Kidney glomerular epithelial cell (primary cell): ENCODE results near the gene ACACA.

Experiments
- DNase-seq: peaks from one replicate; lab custom pipeline; 2025; lab: John Stamatoyannopoulos, UW

Gene ACACA

GRCh38 chr17:37344519-37344918 lies 62.1 kb downstream of the ACACA start:
- DNase-seq, result no peak

- no peak for DNase-seq
Measured at GRCh38 chr17:37342589-37342988, 64.0 kb downstream of the ACACA start.

GRCh38 chr17:37340804-37341203 lies 65.8 kb downstream of the ACACA start:
- DNase-seq, result no peak

- no peak for DNase-seq
Measured at GRCh38 chr17:37339321-37339720, 67.3 kb downstream of the ACACA start.

- DNase-seq, result no peak
Measured at GRCh38 chr17:37338847-37339246, 67.8 kb downstream of the ACACA start.

GRCh38 chr17:37327341-37328090 lies 79.1 kb downstream of the ACACA start:
- DNase-seq, result peak; percentile 35

GRCh38 chr17:37322826-37323561 lies 83.6 kb downstream of the ACACA start:
- no peak for DNase-seq

GRCh38 chr17:37322106-37322505 lies 84.5 kb downstream of the ACACA start:
- no peak for DNase-seq

GRCh38 chr17:37318931-37319594 lies 87.6 kb downstream of the ACACA start:
- no peak for DNase-seq

- DNase-seq, result no peak
Measured at GRCh38 chr17:37317867-37318266, 88.8 kb downstream of the ACACA start.

GRCh38 chr17:37315601-37316000 lies 91.0 kb downstream of the ACACA start:
- DNase-seq, result no peak

- no peak for DNase-seq
Measured at GRCh38 chr17:37312137-37312923, 94.3 kb downstream of the ACACA start.

GRCh38 chr17:37310940-37311339 lies 95.7 kb downstream of the ACACA start:
- DNase-seq, result no peak

- DNase-seq, result no peak
Measured at GRCh38 chr17:37309051-37309450, 97.6 kb downstream of the ACACA start.

GRCh38 chr17:37305406-37305905 lies 101.2 kb downstream of the ACACA start:
- DNase-seq, result no peak

GRCh38 chr17:37301288-37301687 lies 105.3 kb downstream of the ACACA start:
- DNase-seq, result no peak

- DNase-seq, result no peak
Measured at GRCh38 chr17:37300683-37301082, 106.0 kb downstream of the ACACA start.

GRCh38 chr17:37299257-37299980 lies 107.2 kb downstream of the ACACA start:
- no peak for DNase-seq

GRCh38 chr17:37295888-37296287 lies 110.7 kb downstream of the ACACA start:
- no peak for DNase-seq

- no peak for DNase-seq
Measured at GRCh38 chr17:37294888-37295287, 111.7 kb downstream of the ACACA start.

- DNase-seq, result no peak
Measured at GRCh38 chr17:37293770-37294169, 112.9 kb downstream of the ACACA start.
